SK-N-MC (cell line): ENCODE measurements around the gene HSPH1.

Experiments used
- EZH2 ChIP-seq: fragments of 200-600 bp; sonication (generic); IDR thresholded peaks from one replicate; pipeline ENCODE4 v1.6.1; 2017; ENCODE audit warnings: antibody characterized with exemption
- POLR2AphosphoS5 ChIP-seq: IDR thresholded peaks from 2 replicates; pipeline ENCODE4 v1.6.1; 2012; ENCODE audit warnings: mild to moderate bottlenecking, low read depth, low read length, borderline replicate concordance

DNA sequence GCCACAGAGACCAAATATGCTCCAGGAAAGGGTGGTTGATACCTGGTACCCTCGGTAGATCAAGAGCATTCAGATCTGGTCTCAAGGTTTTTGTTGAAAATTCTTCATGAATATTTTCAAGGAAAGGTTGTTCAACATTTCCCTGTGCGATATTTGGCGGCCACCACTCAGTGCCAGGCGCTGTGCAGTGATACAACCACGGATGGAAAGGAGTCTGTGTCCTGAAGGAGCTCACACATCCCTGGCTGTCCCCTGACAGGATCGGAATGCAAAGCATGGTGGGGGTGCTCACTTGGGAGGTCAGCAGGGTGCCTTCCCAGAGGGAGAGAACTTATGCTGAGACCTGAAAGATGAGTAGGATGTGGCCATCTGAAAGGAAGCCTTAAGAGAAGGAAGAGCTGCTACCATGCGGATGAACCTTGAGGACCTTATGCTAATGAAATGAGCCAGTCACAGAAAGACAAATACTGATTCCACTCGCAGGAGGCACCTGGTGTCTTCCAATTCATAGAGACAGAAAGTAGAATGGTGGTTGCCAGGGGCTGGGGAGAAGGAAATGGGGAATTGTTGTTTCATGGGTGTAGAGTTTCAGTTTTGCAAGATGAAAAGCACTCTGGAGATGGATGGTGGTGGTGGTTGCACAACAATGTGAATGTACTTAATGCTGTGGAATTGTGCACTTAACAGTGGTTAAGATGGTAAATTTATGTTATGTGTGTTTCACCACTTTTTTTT lies 41.6 kb downstream of the HSPH1 start:
- TF ChIP-seq POLR2AphosphoS5 (no peak), EZH2 (no peak)
